GM12872 (cell line): ENCODE results near the gene UBA6.

Experiments used
- CTCF ChIP-seq: IDR thresholded peaks from 3 replicates; pipeline ENCODE4 v1.5.1; 2011; ENCODE audit warnings: low read depth, mild to moderate bottlenecking, low read length, moderate library complexity; ENCODE audit not compliant: insufficient read depth

UBA6 gene

GRCh38 chr4:67587156-67587555 is 113.8 kb downstream of the UBA6 start:
- TF ChIP-seq CTCF, result no peak

GRCh38 chr4:67584496-67584895 is 116.5 kb downstream of the UBA6 start:
- no peak for TF ChIP-seq CTCF

- TF ChIP-seq CTCF, result no peak
Observed at GRCh38 chr4:67581913-67582312, 119.0 kb downstream of the UBA6 start.

- TF ChIP-seq CTCF, result no peak
Observed at GRCh38 chr4:67581208-67581857, 119.6 kb downstream of the UBA6 start.

- no peak for TF ChIP-seq CTCF
Observed at GRCh38 chr4:67580577-67580976, 120.4 kb downstream of the UBA6 start.

- TF ChIP-seq CTCF, result no peak
Observed at GRCh38 chr4:67576538-67576937, 124.4 kb downstream of the UBA6 start.

GRCh38 chr4:67576059-67576466 is 124.9 kb downstream of the UBA6 start:
- TF ChIP-seq CTCF, result no peak
